IMR-90 (cell line): Measurements from ENCODE around the gene EZR. TPM values are rescaled to one million over a fixed set of nuclear protein-coding genes. Genes with fewer than 3 reads are reported as not detected.

Source experiments
- ATAC-seq: fragments of 200-7000 bp; cut with Tn5 transposase; 2 replicates; pipeline ENCODE4 v1.9.1; 2020; ENCODE audit warnings: low read depth, mild to moderate bottlenecking, moderate library complexity
- BruUV-seq: library from RNA; stranded (reverse); fragments of 400-500 nt; replicated peaks from 2 replicates; lab custom pipeline; 2021; lab: Mats Ljungman, UMichigan
- CTCF ChIA-PET: fragments of 300-600 bp; formaldehyde crosslinking; extraction: SDS; loops from one replicate; lab custom pipeline; 2021; ENCODE audit warnings: antibody characterized with exemption; lab: Yijun Ruan, JAX
- POLR2A ChIA-PET: fragments of 300-600 bp; sonication (Branson Sonifier 250); formaldehyde crosslinking; loops from one replicate; lab custom pipeline; 2022; ENCODE audit warnings: antibody characterized with exemption; ENCODE audit not compliant: unreplicated experiment; lab: Charles Lee
- DNase-seq: peaks from one replicate; pipeline ENCODE4 v3.0.0; 2013
- H2AFZ ChIP-seq: replicated peaks from 2 replicates; pipeline ENCODE3; 2013; ENCODE audit warnings: low read length, mild to moderate bottlenecking; ENCODE audit not compliant: poor library complexity
- H2AK5ac ChIP-seq: 2 replicates; pipeline ENCODE4 v1.6.1; 2013; ENCODE audit warnings: low read depth, low read length, inconsistent platforms
- H2AK9ac ChIP-seq: replicated peaks from 2 replicates; pipeline ENCODE3; 2013; ENCODE audit warnings: mild to moderate bottlenecking, low read depth, low read length, moderate library complexity; ENCODE audit not compliant: poor library complexity
- H2BK120ac ChIP-seq: 2 replicates; pipeline ENCODE4 v1.6.1; 2013; ENCODE audit warnings: low read depth, low read length, inconsistent platforms
- H2BK15ac ChIP-seq: 3 replicates; pipeline ENCODE4 v1.6.1; 2013; ENCODE audit warnings: low read depth, low read length, inconsistent platforms
- H2BK20ac ChIP-seq: 2 replicates; pipeline ENCODE4 v1.6.1; 2013; ENCODE audit warnings: low read depth, mild to moderate bottlenecking, inconsistent platforms, low read length, moderate library complexity
- H2BK5ac ChIP-seq: 2 replicates; pipeline ENCODE4 v1.6.1; 2013; ENCODE audit warnings: mild to moderate bottlenecking, low read depth, low read length, inconsistent platforms; ENCODE audit not compliant: poor library complexity, severe bottlenecking
- H3K14ac ChIP-seq: replicated peaks from 2 replicates; pipeline ENCODE4 v1.6.1; 2013; ENCODE audit warnings: low read depth, low read length, inconsistent platforms
- H3K18ac ChIP-seq: 2 replicates; pipeline ENCODE4 v1.6.1; 2013; ENCODE audit warnings: low read depth, low read length, control low read depth
- H3K23ac ChIP-seq: 2 replicates; pipeline ENCODE4 v1.6.1; 2013; ENCODE audit warnings: low read depth, low read length, inconsistent platforms
- H3K27ac ChIP-seq: 2 replicates; pipeline ENCODE4 v1.5.1; 2013; ENCODE audit warnings: mild to moderate bottlenecking, control low read depth, low read length; ENCODE audit not compliant: insufficient read depth
- H3K27me3 ChIP-seq: 2 replicates; pipeline ENCODE4 v1.6.1; 2013; ENCODE audit warnings: low read length; ENCODE audit not compliant: control insufficient read depth, insufficient read depth
- H3K36me3 ChIP-seq: 2 replicates; pipeline ENCODE4 v1.6.1; 2013; ENCODE audit warnings: low read length, mixed read lengths; ENCODE audit not compliant: control insufficient read depth, insufficient read depth
- H3K4ac ChIP-seq: 2 replicates; pipeline ENCODE4 v1.6.1; 2013; ENCODE audit warnings: low read depth, low read length, inconsistent platforms
- H3K4me1 ChIP-seq: 2 replicates; pipeline ENCODE4 v1.6.1; 2013; ENCODE audit warnings: low read length, mixed read lengths; ENCODE audit not compliant: control insufficient read depth, insufficient read depth
- H3K4me2 ChIP-seq: 2 replicates; pipeline ENCODE4 v1.6.1; 2013; ENCODE audit warnings: low read depth, mild to moderate bottlenecking, control low read depth, low read length, moderate library complexity
- H3K4me3 ChIP-seq: 2 replicates; pipeline ENCODE4 v1.5.1; 2013; ENCODE audit warnings: low read depth, mild to moderate bottlenecking, control low read depth, low read length, moderate library complexity; ENCODE audit not compliant: insufficient read depth
- H3K56ac ChIP-seq: 2 replicates; pipeline ENCODE4 v1.6.1; 2013; ENCODE audit warnings: low read length, inconsistent platforms; ENCODE audit not compliant: insufficient read depth; ENCODE audit errors: extremely low read depth
- H3K79me1 ChIP-seq, 2 experiments: 2 replicates each; pipeline ENCODE4 v1.6.1; 2013; ENCODE audit warnings: low read length in 2 of 2, inconsistent platforms in 1 of 2, low read depth in 1 of 2
- H3K9ac ChIP-seq: 2 replicates; pipeline ENCODE4 v1.6.1; 2013; ENCODE audit warnings: low read depth, low read length, control low read depth
- H3K9me1 ChIP-seq: 2 replicates; pipeline ENCODE4 v1.6.1; 2013; ENCODE audit warnings: low read length, inconsistent platforms; ENCODE audit not compliant: insufficient read depth
- H3K9me3 ChIP-seq: 2 replicates; pipeline ENCODE4 v1.6.1; 2013; ENCODE audit warnings: low read length; ENCODE audit not compliant: control insufficient read depth, insufficient read depth
- H4K20me1 ChIP-seq: 2 replicates; pipeline ENCODE4 v1.6.1; 2013; ENCODE audit warnings: low read length, inconsistent platforms; ENCODE audit not compliant: insufficient read depth
- H4K5ac ChIP-seq: 2 replicates; pipeline ENCODE4 v1.6.1; 2013; ENCODE audit warnings: mild to moderate bottlenecking, low read depth, low read length, control low read depth
- H4K8ac ChIP-seq, 2 experiments: 2 replicates each; pipeline ENCODE4 v1.6.1; 2013; ENCODE audit warnings: low read depth in 2 of 2, low read length in 2 of 2, control low read depth in 1 of 2, inconsistent platforms in 1 of 2
- H4K91ac ChIP-seq: 2 replicates; pipeline ENCODE4 v1.6.1; 2013; ENCODE audit warnings: low read depth, low read length, inconsistent platforms; ENCODE audit not compliant: insufficient read depth
- CEBPB ChIP-seq: IDR thresholded peaks from 2 replicates; pipeline ENCODE4 v1.6.1; 2012; ENCODE audit warnings: low read depth, low read length, improper control_type of control experiment
- MAFK ChIP-seq: IDR thresholded peaks from 2 replicates; pipeline ENCODE4 v1.6.1; 2012; ENCODE audit warnings: low read depth, low read length, improper control_type of control experiment
- MAZ ChIP-seq: IDR thresholded peaks from 2 replicates; pipeline ENCODE4 v1.6.1; 2012; ENCODE audit warnings: low read depth, mild to moderate bottlenecking, low read length, improper control_type of control experiment, moderate library complexity, borderline replicate concordance
- MXI1 ChIP-seq: IDR thresholded peaks from 2 replicates; pipeline ENCODE4 v1.6.1; 2012; ENCODE audit warnings: low read depth, mild to moderate bottlenecking, low read length, moderate library complexity, borderline replicate concordance
- RFX5 ChIP-seq: IDR thresholded peaks from 2 replicates; pipeline ENCODE4 v1.8.0; 2012; ENCODE audit warnings: low read depth, mild to moderate bottlenecking, low read length, moderate library complexity
- USF2 ChIP-seq: fragments of 150-350 bp; IDR thresholded peaks from 2 replicates; pipeline ENCODE4 v1.6.1; 2017; ENCODE audit warnings: mild to moderate bottlenecking, antibody characterized with exemption, low read length, low read depth
- WGBS, 2 experiments: methylation state at CpG; one replicate each; pipeline versions ENCODE4 v1.1.5 to v1.1.7; 2013; ENCODE audit warnings: missing lambda C conversion rate in 2 of 2; ENCODE audit not compliant: insufficient read length in 1 of 2; ENCODE audit errors: extremely low coverage in 2 of 2; 5-methylcytosine and 5-hydroxymethylcytosine counted together
- dilution Hi-C: fragments of 300-500 bp; cut with HindIII; formaldehyde crosslinking; loops from one replicate; pipeline ENCODE4 v1.14.3; 2018; ENCODE audit warnings: low sequenced_read_pairs; ENCODE audit not compliant: unreplicated experiment
- in situ Hi-C: fragments of 300-500 bp; cut with MboI; formaldehyde crosslinking; loops from 3 replicates; pipeline ENCODE4 v1.14.3; 2019; ENCODE audit warnings: low sequenced_read_pairs, inconsistent platforms, mixed read lengths
- intact Hi-C: fragments of 100-400 bp; cut with micrococcal nuclease; formaldehyde crosslinking; loops from 2 replicates; pipeline ENCODE4 v1.10.0; 2022
- polyA plus RNA-seq, 3 experiments: library from polyadenylated mRNA; depleted of rRNA; stranded (reverse); fragments of >200 nt; gene quantifications; 2 replicates each; pipeline ENCODE4 v1.2.3, GENCODE V29; 2012; ENCODE audit warnings: low replicate concordance in 1 of 3
- total RNA-seq: library from RNA; depleted of rRNA; stranded (reverse); fragments of >200 nt; gene quantifications from 2 replicates; pipeline ENCODE4 v1.2.3, GENCODE V29; 2012

The EZR gene
- total and polyA plus RNA-seq, 2 of the 4 experiments (the other 2 are of a cell fraction), result 83.8 to 145 TPM

DNA sequence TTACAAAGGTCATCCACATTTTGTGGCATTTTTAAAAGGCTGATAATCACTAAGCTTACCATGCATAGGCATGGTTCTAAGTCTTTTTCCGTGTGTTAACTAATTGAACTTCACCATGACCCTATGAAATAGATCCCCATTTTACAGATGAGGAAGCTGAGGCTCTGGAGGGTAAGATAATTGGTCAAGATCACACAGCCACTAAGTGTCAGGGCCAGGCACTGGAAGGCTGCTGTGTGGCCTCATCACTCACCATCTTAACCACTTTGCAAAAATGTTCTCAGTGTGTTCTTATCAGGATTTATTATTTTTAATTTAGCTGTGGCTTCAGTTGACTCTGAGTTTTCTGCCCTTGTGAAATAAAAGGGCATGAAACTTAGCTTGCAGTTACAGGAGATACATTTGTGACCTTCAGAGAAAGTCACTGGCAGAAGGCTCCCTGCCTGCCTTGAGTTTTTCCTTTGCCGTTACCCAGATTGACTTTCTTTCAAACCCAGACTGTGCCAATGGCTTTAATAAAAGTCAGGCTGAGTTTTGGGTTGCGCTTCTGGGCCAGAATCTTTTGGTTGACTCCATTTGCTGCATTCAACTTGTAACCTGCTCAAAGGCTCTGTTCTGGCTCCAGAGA is 82.0 kb downstream of the EZR start:
- Histone ChIP-seq H2AK9ac (no peak overlapping the region), H4K5ac (no peak overlapping the region), H3K9ac (no peak overlapping the region), H3K14ac (no peak overlapping the region), H3K4me2 (no peak overlapping the region), H3K4me3 (no peak overlapping the region), H4K20me1 (no peaks in the 10 kb centered on the region), H4K91ac (no peak overlapping the region), H2BK5ac (no peak overlapping the region), H3K27ac (no peak overlapping the region), H4K8ac (no peak overlapping the region), H3K4me1 (no peaks in the 10 kb centered on the region), H2AFZ (no peak overlapping the region), H3K4ac (no peak overlapping the region), H2BK15ac (no peak overlapping the region), H3K23ac (no peak overlapping the region), H2BK120ac (no peak overlapping the region), H3K9me1 (0 out of 2 replicates have a peak, but pooled peaks cover 3% of the 10 kb centered on the region), H3K9me3 (peaks cover 7% of the 10 kb centered on the region; the same call in 1 of the 2 replicates), H3K56ac (no peak overlapping the region), H2BK20ac (no peak overlapping the region), H3K27me3 (no peaks in the 10 kb centered on the region), H3K79me1 (no peaks in the 10 kb centered on the region), H3K36me3 (no peaks in the 10 kb centered on the region), H3K18ac (no peak overlapping the region), H2AK5ac (no peak overlapping the region)
- CTCF ChIA-PET, result interaction anchor here (0.6 to 1.1 kb wide), 3 partner anchors 33 to 519 kb away, joined by 3 to 4 read pairs (median 4); no protein-coding TSS in a partner anchor
- BruUV-seq, result no TSS peak
- in situ Hi-C loops (no loop called here), dilution Hi-C loops (no loop called here), intact Hi-C loops (no loop called here)
- no peak for DNase-seq
- POLR2A ChIA-PET, result interaction anchor here (0.5 kb wide), 1 partner anchor 9 kb away, joined by 3 read pairs; no protein-coding TSS in a partner anchor
- 100% methylated on average over 1 of the region's 3 CpGs; no CpG with 5 or more reads in 1 of the 2 experiments for WGBS, 2 experiments
- TF ChIP-seq MAZ (no peak), MXI1 (no peak), CEBPB (no peak), RFX5 (no peak), USF2 (no peak), MAFK (no peak)
- ATAC-seq, result no peak
